SU-DHL-6 (cell line): ENCODE results near the gene PROK1.

Experiments
- H2AFZ ChIP-seq: fragments of 200-600 bp; sonication (generic); 2 replicates; pipeline ENCODE4 v1.6.1; 2014; ENCODE audit warnings: low read depth, mild to moderate bottlenecking, moderate library complexity, mixed read lengths, antibody characterized with exemption, low read length; ENCODE audit not compliant: severe bottlenecking
- H3F3A ChIP-seq: fragments of 200-600 bp; shearing (Covaris generic); 2 replicates; pipeline ENCODE4 v1.6.0; 2016; ENCODE audit warnings: antibody characterized with exemption, mild to moderate bottlenecking; ENCODE audit not compliant: insufficient read depth
- H3K27ac ChIP-seq: fragments of 200-600 bp; sonication (generic); 2 replicates; pipeline ENCODE4 v1.5.1; 2016; ENCODE audit warnings: low read depth, mild to moderate bottlenecking, low read length, moderate library complexity, mixed read lengths
- H3K27me3 ChIP-seq: fragments of 200-600 bp; sonication (generic), shearing (Covaris generic); 2 replicates; pipeline ENCODE4 v1.6.0; 2014; ENCODE audit warnings: mild to moderate bottlenecking, low read length
- H3K36me3 ChIP-seq: fragments of 200-600 bp; sonication (generic); 2 replicates; pipeline ENCODE4 v1.6.1; 2014; ENCODE audit warnings: mild to moderate bottlenecking, low read length, mixed read lengths
- H3K4me2 ChIP-seq: fragments of 300-600, 200-600 bp; shearing (Covaris generic), sonication (generic); 2 replicates; pipeline ENCODE4 v1.6.0; 2014; ENCODE audit warnings: low read length, low read depth, mild to moderate bottlenecking; ENCODE audit not compliant: poor library complexity, severe bottlenecking
- H3K4me3 ChIP-seq: fragments of 200-600 bp; sonication (generic); 2 replicates; pipeline ENCODE4 v1.5.1; 2014; ENCODE audit warnings: antibody characterized with exemption, low read length, mild to moderate bottlenecking, mixed read lengths; ENCODE audit not compliant: insufficient read depth, poor library complexity, severe bottlenecking
- H3K79me2 ChIP-seq: fragments of 200-600 bp; sonication (generic); 2 replicates; pipeline ENCODE4 v1.6.1; 2014; ENCODE audit warnings: mild to moderate bottlenecking, low read length, moderate library complexity; ENCODE audit not compliant: insufficient read depth
- H3K9ac ChIP-seq: fragments of 200-600 bp; sonication (generic); 2 replicates; pipeline ENCODE4 v1.7.0; 2014; ENCODE audit warnings: mild to moderate bottlenecking, low read length
- H3K9me2 ChIP-seq: fragments of 200-600 bp; sonication (generic); replicated peaks from 2 replicates; pipeline ENCODE4 v1.6.1; 2014; ENCODE audit warnings: low read length; ENCODE audit not compliant: insufficient read depth
- H3K9me3 ChIP-seq: fragments of 200-600 bp; sonication (generic); 2 replicates; pipeline ENCODE4 v1.6.1; 2014; ENCODE audit warnings: low read length, mixed read lengths; ENCODE audit not compliant: insufficient read depth
- H4K20me1 ChIP-seq: fragments of 200-600 bp; sonication (generic); 2 replicates; pipeline ENCODE4 v1.6.1; 2014; ENCODE audit warnings: low read depth, mild to moderate bottlenecking, antibody characterized with exemption, low read length, moderate library complexity, mixed read lengths
- EZH2phosphoT487 ChIP-seq: fragments of 200-600 bp; sonication (generic), shearing (Covaris generic); conservative IDR thresholded peaks from 2 replicates; pipeline ENCODE4 v1.6.1; 2018; ENCODE audit warnings: mild to moderate bottlenecking, antibody characterized with exemption, low read length, moderate library complexity, mixed read lengths
- TF ChIP-seq, protein P1 (sequence below): fragments of 200-600 bp; sonication (generic); IDR thresholded peaks from one replicate; pipeline ENCODE4 v1.5.1; 2017; ENCODE audit warnings: antibody characterized with exemption, mild to moderate bottlenecking, low read length, moderate library complexity; ENCODE audit not compliant: insufficient read depth, poor library complexity, severe bottlenecking

The PROK1 gene

GRCh38 chr1:110476028-110476765 is 25.2 kb downstream of the PROK1 start:
- H3K4me2 ChIP-seq: no peak overlapping the region
- no peaks in the 10 kb centered on the region for H3K27me3 ChIP-seq
- TF ChIP-seq EZH2phosphoT487: no peak
- TF ChIP-seq, protein P1, sequence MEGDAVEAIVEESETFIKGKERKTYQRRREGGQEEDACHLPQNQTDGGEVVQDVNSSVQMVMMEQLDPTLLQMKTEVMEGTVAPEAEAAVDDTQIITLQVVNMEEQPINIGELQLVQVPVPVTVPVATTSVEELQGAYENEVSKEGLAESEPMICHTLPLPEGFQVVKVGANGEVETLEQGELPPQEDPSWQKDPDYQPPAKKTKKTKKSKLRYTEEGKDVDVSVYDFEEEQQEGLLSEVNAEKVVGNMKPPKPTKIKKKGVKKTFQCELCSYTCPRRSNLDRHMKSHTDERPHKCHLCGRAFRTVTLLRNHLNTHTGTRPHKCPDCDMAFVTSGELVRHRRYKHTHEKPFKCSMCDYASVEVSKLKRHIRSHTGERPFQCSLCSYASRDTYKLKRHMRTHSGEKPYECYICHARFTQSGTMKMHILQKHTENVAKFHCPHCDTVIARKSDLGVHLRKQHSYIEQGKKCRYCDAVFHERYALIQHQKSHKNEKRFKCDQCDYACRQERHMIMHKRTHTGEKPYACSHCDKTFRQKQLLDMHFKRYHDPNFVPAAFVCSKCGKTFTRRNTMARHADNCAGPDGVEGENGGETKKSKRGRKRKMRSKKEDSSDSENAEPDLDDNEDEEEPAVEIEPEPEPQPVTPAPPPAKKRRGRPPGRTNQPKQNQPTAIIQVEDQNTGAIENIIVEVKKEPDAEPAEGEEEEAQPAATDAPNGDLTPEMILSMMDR: no peak
- H3K9me3 ChIP-seq: no peaks in the 10 kb centered on the region
- H3K36me3 ChIP-seq: no peaks in the 10 kb centered on the region
- no peak overlapping the region for H3K9ac ChIP-seq
- H4K20me1 ChIP-seq: no peaks in the 10 kb centered on the region
- H3K4me3 ChIP-seq: no peak overlapping the region
- no peaks in the 10 kb centered on the region for H3K79me2 ChIP-seq
- H3K27ac ChIP-seq: no peak overlapping the region
- H3F3A ChIP-seq: no peaks in the 10 kb centered on the region
- no peak overlapping the region for H2AFZ ChIP-seq
- no peaks in the 10 kb centered on the region for H3K9me2 ChIP-seq

DNA sequence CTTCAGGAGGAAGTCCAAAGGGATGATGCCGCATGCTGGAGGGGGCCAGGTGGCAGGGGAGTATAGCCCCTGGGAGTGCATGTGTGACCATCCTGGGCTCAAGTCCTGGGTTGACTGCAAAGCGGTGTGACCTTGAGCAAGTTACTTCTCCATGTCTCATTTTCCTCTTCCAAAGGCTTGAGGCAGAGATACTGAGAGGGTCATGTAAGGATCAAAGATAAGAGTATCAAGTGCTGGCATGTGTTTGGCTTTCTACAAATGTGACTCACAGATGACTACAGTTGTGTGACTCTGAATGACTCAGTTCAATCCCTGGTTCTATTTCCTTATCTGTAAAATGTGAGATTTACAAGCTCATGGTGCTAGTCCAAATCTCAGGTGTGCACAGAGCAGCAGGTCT is 26.1 kb downstream of the PROK1 start:
- Histone ChIP-seq H3K4me3 (no peak overlapping the region), H3K9ac (no peak overlapping the region), H3K36me3 (no peaks in the 10 kb centered on the region), H4K20me1 (no peaks in the 10 kb centered on the region), H2AFZ (no peak overlapping the region), H3K4me2 (no peak overlapping the region), H3K79me2 (no peaks in the 10 kb centered on the region), H3K27ac (no peak overlapping the region), H3K9me2 (no peaks in the 10 kb centered on the region), H3K9me3 (no peaks in the 10 kb centered on the region), H3K27me3 (no peaks in the 10 kb centered on the region), H3F3A (no peaks in the 10 kb centered on the region)
- TF ChIP-seq EZH2phosphoT487: no peak
- TF ChIP-seq, protein P1: no peak

DNA sequence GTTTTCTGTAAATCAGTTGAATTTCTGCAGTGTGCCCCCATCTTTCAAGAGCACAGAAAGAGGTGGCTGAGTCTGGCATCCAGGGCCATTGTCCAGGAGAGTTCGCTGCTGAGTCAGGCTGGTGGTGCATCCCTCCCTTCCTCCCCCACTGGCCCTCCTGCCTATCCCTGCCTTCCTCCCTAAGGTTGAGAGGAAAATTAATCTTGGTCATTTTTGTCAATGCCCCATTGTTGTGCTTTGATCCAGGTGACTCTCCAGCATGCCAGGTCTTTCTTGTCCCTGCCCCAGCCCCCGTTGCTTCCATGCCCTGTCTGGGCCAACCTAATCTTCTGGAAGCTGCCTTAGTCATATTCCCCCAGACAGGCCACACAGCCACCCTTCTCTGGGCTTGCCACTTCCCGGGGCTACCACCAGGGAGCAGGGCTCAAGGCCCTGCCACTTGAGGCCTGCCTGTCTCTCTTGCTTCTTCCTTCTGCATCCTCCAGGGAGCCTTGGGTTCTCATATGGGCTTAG is 26.6 kb downstream of the PROK1 start:
- H3K79me2 ChIP-seq: no peaks in the 10 kb centered on the region
- H3K27me3 ChIP-seq: no peaks in the 10 kb centered on the region
- no peak overlapping the region for H3K27ac ChIP-seq
- no peak overlapping the region for H3K9ac ChIP-seq
- H3K9me3 ChIP-seq: no peaks in the 10 kb centered on the region
- no peaks in the 10 kb centered on the region for H3K9me2 ChIP-seq
- TF ChIP-seq, protein P1: no peak
- no peak for TF ChIP-seq EZH2phosphoT487
- H3K4me2 ChIP-seq: no peak overlapping the region
- no peaks in the 10 kb centered on the region for H3F3A ChIP-seq
- no peaks in the 10 kb centered on the region for H3K36me3 ChIP-seq
- H4K20me1 ChIP-seq: no peaks in the 10 kb centered on the region
- no peak overlapping the region for H2AFZ ChIP-seq
- H3K4me3 ChIP-seq: no peak overlapping the region
